ENCODE data around the gene LPCAT3. TPM values are rescaled to one million over a fixed set of nuclear protein-coding genes. Genes with fewer than 3 reads are reported as not detected.
A peak's percentile ranks its signal among the peaks of the same experiment; 100 is the strongest.

LPCAT3 gene
- total and polyA plus RNA-seq, 4 donors, result 45.4 to 78.6 (median 56.2) TPM

- peak; percentile 50 to 77 (median 62) for DNase-seq
- ATAC-seq (ENCODE audit: insufficient read depth, low FRiP score), result peak; percentile 57
- Histone ChIP-seq H3K27me3 (ENCODE audit: control insufficient read depth in 3 of 3, insufficient read depth in 3 of 3, low read length in 2 of 3) (no peaks in the 10 kb centered on the region), H3K27ac (ENCODE audit: low read depth in 1 of 2, low read length in 1 of 2) (peak overlapping the region; percentile 14 to 53), H3K4me3 (no peak overlapping the region), H3K9ac (ENCODE audit: insufficient read depth in 1 of 2, low read length in 2 of 2) (no peak overlapping the region), H3K4me1 (ENCODE audit: control insufficient read depth in 5 of 5, insufficient read depth in 5 of 5, low read length in 5 of 5) (peaks cover 0 to 12% (median 0%) of the 10 kb centered on the region in 5 donors), H3K9me3 (ENCODE audit: control insufficient read depth in 4 of 4, insufficient read depth in 3 of 4, low read length in 3 of 4) (no peaks in the 10 kb centered on the region), H3K36me3 (ENCODE audit: control insufficient read depth in 4 of 4, insufficient read depth in 4 of 4, low read length in 4 of 4) (peaks cover 36 to 65% (median 58%) of the 10 kb centered on the region in 4 donors)
- WGBS, 2 donors, result 63 to 79% methylated on average over 3 of the region's 3 CpGs
- no peak for TF ChIP-seq CTCF (IDR thresholded peaks at IDR 0.05; ENCODE audit: control extremely low read depth, extremely low read depth)
These were observed 39.7 kb downstream of the LPCAT3 start for GRCh38 chr12:6978611-6979011.

- H3K36me3 ChIP-seq (ENCODE audit: control insufficient read depth in 4 of 4, insufficient read depth in 4 of 4, low read length in 4 of 4), result peaks cover 35 to 65% (median 57%) of the 10 kb centered on the region in 4 donors
- TF ChIP-seq CTCF (IDR thresholded peaks at IDR 0.05; ENCODE audit: control extremely low read depth, extremely low read depth), result no peak
- H3K27ac ChIP-seq (ENCODE audit: low read depth in 1 of 2, low read length in 1 of 2), result peak overlapping the region in 1 of 2 donors; percentile 53
- H3K9me3 ChIP-seq (ENCODE audit: control insufficient read depth in 4 of 4, insufficient read depth in 3 of 4, low read length in 3 of 4), result no peaks in the 10 kb centered on the region
- no peak for DNase-seq
- H3K27me3 ChIP-seq (ENCODE audit: control insufficient read depth in 3 of 3, insufficient read depth in 3 of 3, low read length in 2 of 3), result no peaks in the 10 kb centered on the region
- peaks cover 0 to 12% (median 0%) of the 10 kb centered on the region in 5 donors for H3K4me1 ChIP-seq (ENCODE audit: control insufficient read depth in 5 of 5, insufficient read depth in 5 of 5, low read length in 5 of 5)
- 69 to 85% methylated on average over 6 of the region's 6 CpGs for WGBS, 2 donors
- no peak for ATAC-seq (ENCODE audit: insufficient read depth, low FRiP score)
- no peak overlapping the region for H3K4me3 ChIP-seq
- H3K9ac ChIP-seq (ENCODE audit: insufficient read depth in 1 of 2, low read length in 2 of 2), result no peak overlapping the region
These were observed 40.1 kb downstream of the LPCAT3 start for GRCh38 chr12:6978188-6978587.

- H3K9me3 ChIP-seq (ENCODE audit: control insufficient read depth in 4 of 4, insufficient read depth in 3 of 4, low read length in 3 of 4), result no peaks in the 10 kb centered on the region
- H3K36me3 ChIP-seq (ENCODE audit: control insufficient read depth in 4 of 4, insufficient read depth in 4 of 4, low read length in 4 of 4), result peaks cover 32 to 63% (median 54%) of the 10 kb centered on the region in 4 donors
- DNase-seq (no peak), ATAC-seq (ENCODE audit: insufficient read depth, low FRiP score) (no peak)
- H3K4me1 ChIP-seq (ENCODE audit: control insufficient read depth in 5 of 5, insufficient read depth in 5 of 5, low read length in 5 of 5), result peaks cover 0 to 12% (median 0%) of the 10 kb centered on the region in 5 donors
- TF ChIP-seq CTCF (IDR thresholded peaks at IDR 0.05; ENCODE audit: control extremely low read depth, extremely low read depth), result no peak
- H3K27me3 ChIP-seq (ENCODE audit: control insufficient read depth in 3 of 3, insufficient read depth in 3 of 3, low read length in 2 of 3), result no peaks in the 10 kb centered on the region
- peak overlapping the region in 1 of 2 donors; percentile 53 for H3K27ac ChIP-seq (ENCODE audit: low read depth in 1 of 2, low read length in 1 of 2)
- no peak overlapping the region for H3K9ac ChIP-seq (ENCODE audit: insufficient read depth in 1 of 2, low read length in 2 of 2)
- no peak overlapping the region for H3K4me3 ChIP-seq
- 77 to 87% methylated on average over 10 of the region's 10 CpGs for WGBS, 2 donors
These were observed 40.6 kb downstream of the LPCAT3 start for GRCh38 chr12:6977653-6978052.
